Gastrocnemius medialis (tissue), 4 donors: ENCODE measurements around the gene ATG2A.

Source experiments
- POLR2A ChIP-seq, 2 donors: fragments of 450-650 bp; IDR thresholded peaks; one replicate each; pipeline ENCODE4 v1.6.1; 2017; ENCODE audit warnings: antibody characterized with exemption in 2 of 2, mild to moderate bottlenecking in 2 of 2, moderate library complexity in 2 of 2
- TF ChIP-seq, protein P1 (sequence below), 5 experiments: fragments of 450-650 bp in 3 of 5; fragments of 200-600 bp in 2 of 5; sonication (generic) in 2 of 5; IDR thresholded peaks in 4 of 5; conservative IDR thresholded peaks in 1 of 5; 1 replicate in 4 of 5; 2 replicates in 1 of 5; pipeline ENCODE4 v1.5.1; 2016 to 2019; ENCODE audit warnings: antibody characterized with exemption in 5 of 5, mild to moderate bottlenecking in 3 of 5, moderate library complexity in 3 of 5

DNA sequence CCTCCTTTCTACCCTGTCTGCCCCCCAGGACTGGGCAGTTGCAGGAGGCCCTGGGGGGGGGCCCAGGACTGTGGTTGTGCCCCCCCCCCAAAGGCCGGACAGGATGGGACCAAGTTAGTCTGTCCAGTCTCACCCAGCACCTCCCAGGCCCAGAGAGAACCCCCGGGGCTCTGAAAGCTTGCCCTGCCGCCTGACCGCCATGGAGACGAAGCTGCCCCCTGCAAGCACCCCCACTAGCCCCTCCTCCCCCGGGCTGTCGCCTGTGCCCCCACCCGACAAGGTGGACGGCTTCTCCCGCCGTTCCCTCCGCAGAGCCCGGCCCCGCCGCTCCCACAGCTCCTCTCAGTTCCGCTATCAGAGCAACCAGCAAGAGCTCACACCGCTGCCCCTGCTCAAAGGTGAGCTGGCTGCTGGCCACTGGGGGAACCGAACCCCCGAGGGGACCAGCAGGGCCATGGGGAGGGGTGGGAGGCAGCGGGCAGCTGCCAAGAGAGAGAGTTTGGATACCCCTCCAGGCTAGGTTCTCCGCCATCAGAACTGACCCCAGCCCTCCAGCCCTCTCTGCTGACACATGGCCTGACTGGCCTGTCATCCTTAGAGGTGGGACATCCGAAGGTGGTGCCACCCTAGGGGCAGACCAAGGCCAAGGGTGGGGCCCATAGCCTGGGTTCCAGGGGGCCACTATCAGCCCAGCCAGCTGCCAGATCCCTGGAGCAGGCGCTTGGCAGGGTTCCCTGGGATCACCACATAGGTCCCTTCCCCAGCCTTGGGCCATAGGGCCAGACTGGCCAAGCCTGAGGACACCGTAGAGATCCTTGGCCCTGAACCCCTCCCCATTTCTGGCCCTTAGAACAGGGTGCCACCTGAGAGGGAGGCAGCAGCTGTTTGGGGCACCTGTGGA is 8.8 kb upstream of the ATG2A start:
- TF ChIP-seq POLR2A (IDR thresholded peaks at IDR 0.05) = no peak
- TF ChIP-seq, protein P1, sequence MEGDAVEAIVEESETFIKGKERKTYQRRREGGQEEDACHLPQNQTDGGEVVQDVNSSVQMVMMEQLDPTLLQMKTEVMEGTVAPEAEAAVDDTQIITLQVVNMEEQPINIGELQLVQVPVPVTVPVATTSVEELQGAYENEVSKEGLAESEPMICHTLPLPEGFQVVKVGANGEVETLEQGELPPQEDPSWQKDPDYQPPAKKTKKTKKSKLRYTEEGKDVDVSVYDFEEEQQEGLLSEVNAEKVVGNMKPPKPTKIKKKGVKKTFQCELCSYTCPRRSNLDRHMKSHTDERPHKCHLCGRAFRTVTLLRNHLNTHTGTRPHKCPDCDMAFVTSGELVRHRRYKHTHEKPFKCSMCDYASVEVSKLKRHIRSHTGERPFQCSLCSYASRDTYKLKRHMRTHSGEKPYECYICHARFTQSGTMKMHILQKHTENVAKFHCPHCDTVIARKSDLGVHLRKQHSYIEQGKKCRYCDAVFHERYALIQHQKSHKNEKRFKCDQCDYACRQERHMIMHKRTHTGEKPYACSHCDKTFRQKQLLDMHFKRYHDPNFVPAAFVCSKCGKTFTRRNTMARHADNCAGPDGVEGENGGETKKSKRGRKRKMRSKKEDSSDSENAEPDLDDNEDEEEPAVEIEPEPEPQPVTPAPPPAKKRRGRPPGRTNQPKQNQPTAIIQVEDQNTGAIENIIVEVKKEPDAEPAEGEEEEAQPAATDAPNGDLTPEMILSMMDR (IDR thresholded peaks at IDR 0.05 in 4 of 5, conservative IDR thresholded peaks at IDR 0.05 in 1 of 5) = no peak
